Kidney (tissue), 14 donors: ENCODE data around the gene TFG. TPM values are rescaled to one million over a fixed set of nuclear protein-coding genes. Genes with fewer than 3 reads are reported as not detected.

Experiments
- DNase-seq, 5 donors: peaks; one replicate each; pipeline ENCODE4 v3.0.0-alpha.2; 2013 to 2020
- FAIRE-seq: peaks from 2 replicates; lab custom pipeline; 2012; peaks lifted over from hg19 to GRCh38; lab: Jason Lieb, UNC
- H3K27ac ChIP-seq, 2 donors: one replicate each; pipeline ENCODE4 v1.7.0; 2013; ENCODE audit warnings: low read depth in 2 of 2, low read length in 2 of 2, inconsistent platforms in 1 of 2
- H3K27me3 ChIP-seq: one replicate; pipeline ENCODE4 v1.7.1; 2013; ENCODE audit warnings: low read length, inconsistent platforms; ENCODE audit not compliant: control insufficient read depth, insufficient read depth
- H3K36me3 ChIP-seq, 3 donors: one replicate each; pipeline versions ENCODE4 v1.7.0 to v1.7.1; 2013; ENCODE audit warnings: low read length in 3 of 3, control low read depth in 1 of 3, inconsistent platforms in 1 of 3; ENCODE audit not compliant: insufficient read depth in 3 of 3, control insufficient read depth in 2 of 3
- H3K4me1 ChIP-seq, 3 donors: one replicate each; pipeline versions ENCODE4 v1.7.0 to v1.7.1; 2013; ENCODE audit warnings: low read length in 3 of 3, inconsistent platforms in 1 of 3, low read depth in 1 of 3; ENCODE audit not compliant: control insufficient read depth in 2 of 3, insufficient read depth in 2 of 3
- H3K4me3 ChIP-seq, 3 donors: one replicate each; pipeline versions ENCODE4 v1.7.0 to v1.8.1; 2013; ENCODE audit warnings: low read length in 3 of 3, control low read depth in 1 of 3, inconsistent platforms in 1 of 3
- H3K9ac ChIP-seq, 3 donors: one replicate each; pipeline versions ENCODE4 v1.7.0 to v1.7.1; 2013; ENCODE audit warnings: low read length in 3 of 3, control low read depth in 1 of 3, inconsistent platforms in 1 of 3
- H3K9me3 ChIP-seq, 3 donors: one replicate each; pipeline versions ENCODE4 v1.7.0 to v1.7.1; 2013; ENCODE audit warnings: low read length in 3 of 3, control low read depth in 1 of 3, inconsistent platforms in 1 of 3; ENCODE audit not compliant: control insufficient read depth in 2 of 3, insufficient read depth in 1 of 3
- intact Hi-C: fragments of 100-400 bp; cut with DNase I; formaldehyde crosslinking; loops from one replicate; pipeline ENCODE4 v1.11.1; 2022
- polyA plus RNA-seq: library from polyadenylated mRNA; stranded (reverse); fragments of 350-450 nt; fragmentation: Illumina TruSeq; extraction: RNeasy Lipid Tissue Mini Kit (QIAGEN cat#74804); gene quantifications from one replicate; pipeline ENCODE4 v1.2.3, GENCODE V29; 2014; ENCODE audit warnings: low read depth, low replicate concordance; ENCODE audit not compliant: insufficient read depth
- total RNA-seq: library from RNA; stranded (reverse); fragmentation: NEBNext Ultra II Directional; extraction: Animal tissue kit (Norgen Biotek cat#: 25700); gene quantifications from one replicate; pipeline ENCODE4 v1.2.1, GENCODE V29; 2021
- TF ChIP-seq, protein P1 (sequence below): IDR thresholded peaks from 3 replicates; pipeline ENCODE4 v1.5.1; 2012; ENCODE audit warnings: mild to moderate bottlenecking, moderate library complexity, borderline replicate concordance; ENCODE audit not compliant: insufficient read depth; ENCODE audit errors: extremely low read depth
- donor health status: control.
- donor health status: control.
- donor health status: control.
- donor health status: control.
- donor health status: control.
- donor health status: DM: yes; HTN: yes; CAD: no.
- donor health status: Normal renal cell carcinoma (clear cell type).

Gene TFG
- total and polyA plus RNA-seq, 2 donors from 2014 or later: 84.8 to 86.2 TPM

DNA sequence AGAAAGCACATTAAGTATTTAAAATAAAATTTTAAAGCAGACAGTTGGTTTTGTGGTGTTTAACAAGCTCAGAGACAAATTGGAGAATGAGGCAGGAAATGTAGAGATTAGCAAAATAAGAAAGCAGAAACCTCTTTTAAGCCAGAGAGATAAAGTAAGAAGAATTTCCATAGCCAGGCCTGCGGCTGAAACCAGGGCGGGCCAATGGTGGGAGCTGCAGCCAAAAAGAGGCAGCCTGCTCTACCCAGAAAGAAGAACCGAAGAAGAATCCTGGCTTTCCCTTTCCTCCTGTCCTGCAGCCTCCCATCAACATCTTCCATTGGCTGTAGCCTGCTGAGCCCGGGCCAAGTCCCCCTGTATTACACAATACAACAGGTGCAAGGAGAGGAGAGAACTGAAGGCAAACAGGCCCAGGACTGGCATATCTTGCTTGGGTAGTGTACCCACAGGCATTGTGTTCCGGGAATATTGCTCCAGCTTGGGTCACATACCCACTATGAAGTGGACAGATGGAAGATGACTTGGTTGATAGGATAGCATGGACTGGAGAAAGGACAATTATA is 11.5 kb upstream of the TFG start:
- intact Hi-C loops: no loop called here
- H3K4me1 ChIP-seq: no peaks in the 10 kb centered on the region
- H3K27ac ChIP-seq: no peak overlapping the region
- H3K36me3 ChIP-seq: no peaks in the 10 kb centered on the region
- H3K9me3 ChIP-seq: no peaks in the 10 kb centered on the region
- TF ChIP-seq, protein P1, sequence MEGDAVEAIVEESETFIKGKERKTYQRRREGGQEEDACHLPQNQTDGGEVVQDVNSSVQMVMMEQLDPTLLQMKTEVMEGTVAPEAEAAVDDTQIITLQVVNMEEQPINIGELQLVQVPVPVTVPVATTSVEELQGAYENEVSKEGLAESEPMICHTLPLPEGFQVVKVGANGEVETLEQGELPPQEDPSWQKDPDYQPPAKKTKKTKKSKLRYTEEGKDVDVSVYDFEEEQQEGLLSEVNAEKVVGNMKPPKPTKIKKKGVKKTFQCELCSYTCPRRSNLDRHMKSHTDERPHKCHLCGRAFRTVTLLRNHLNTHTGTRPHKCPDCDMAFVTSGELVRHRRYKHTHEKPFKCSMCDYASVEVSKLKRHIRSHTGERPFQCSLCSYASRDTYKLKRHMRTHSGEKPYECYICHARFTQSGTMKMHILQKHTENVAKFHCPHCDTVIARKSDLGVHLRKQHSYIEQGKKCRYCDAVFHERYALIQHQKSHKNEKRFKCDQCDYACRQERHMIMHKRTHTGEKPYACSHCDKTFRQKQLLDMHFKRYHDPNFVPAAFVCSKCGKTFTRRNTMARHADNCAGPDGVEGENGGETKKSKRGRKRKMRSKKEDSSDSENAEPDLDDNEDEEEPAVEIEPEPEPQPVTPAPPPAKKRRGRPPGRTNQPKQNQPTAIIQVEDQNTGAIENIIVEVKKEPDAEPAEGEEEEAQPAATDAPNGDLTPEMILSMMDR: no peak
- no peaks in the 10 kb centered on the region for H3K27me3 ChIP-seq
- H3K4me3 ChIP-seq: no peak overlapping the region
- H3K9ac ChIP-seq: no peak overlapping the region
- DNase-seq (no peak), FAIRE-seq (no peak)

DNA sequence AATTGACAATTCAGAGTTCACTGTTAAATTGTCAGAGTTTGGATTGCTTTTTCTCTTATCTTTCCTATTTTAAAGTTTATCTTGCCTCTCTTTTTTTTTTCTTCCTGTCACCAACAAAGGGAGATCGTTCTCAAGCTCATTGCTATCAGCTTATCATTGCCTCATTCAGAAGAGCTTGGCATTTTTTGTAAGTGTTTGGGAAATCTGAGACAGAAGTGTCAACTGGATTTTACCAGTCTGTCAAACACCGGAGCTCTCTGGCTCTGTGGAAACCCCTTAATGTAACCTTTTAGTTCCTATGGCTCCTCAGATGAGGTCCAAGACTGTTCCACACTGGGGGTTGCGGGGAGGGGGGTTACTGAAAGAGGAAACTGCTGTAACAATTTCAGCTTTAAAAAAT is 10.6 kb upstream of the TFG start:
- Histone ChIP-seq H3K4me1 (no peaks in the 10 kb centered on the region), H3K36me3 (no peaks in the 10 kb centered on the region), H3K4me3 (no peak overlapping the region), H3K9ac (no peak overlapping the region), H3K27ac (no peak overlapping the region), H3K27me3 (no peaks in the 10 kb centered on the region), H3K9me3 (no peaks in the 10 kb centered on the region)
- FAIRE-seq: no peak
- TF ChIP-seq, protein P1: no peak
- intact Hi-C loops: no loop called here
- DNase-seq: no peak

DNA sequence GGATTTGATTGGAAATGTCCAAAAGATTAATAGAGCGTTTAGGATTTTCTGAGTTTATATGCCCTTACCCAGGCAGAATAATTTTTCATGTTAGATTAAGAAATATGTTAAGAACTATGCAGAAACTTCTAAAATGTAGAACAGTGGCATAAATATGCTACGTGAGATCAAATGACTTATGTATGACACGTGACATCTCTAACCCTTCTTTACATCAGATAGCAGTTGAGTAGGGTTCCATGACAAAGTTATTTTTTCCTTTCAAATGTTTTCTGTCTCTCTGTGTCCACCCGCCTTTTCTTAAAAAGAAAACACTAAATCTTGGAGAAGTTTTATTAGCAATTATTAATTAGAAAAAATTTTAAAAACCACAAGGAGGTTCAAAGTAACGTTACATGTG is 8.6 kb upstream of the TFG start:
- Histone ChIP-seq H3K4me1 (no peaks in the 10 kb centered on the region), H3K27me3 (no peaks in the 10 kb centered on the region), H3K4me3 (no peak overlapping the region), H3K9me3 (no peaks in the 10 kb centered on the region), H3K36me3 (no peaks in the 10 kb centered on the region), H3K27ac (no peak overlapping the region), H3K9ac (no peak overlapping the region)
- TF ChIP-seq, protein P1: no peak
- intact Hi-C loops: no loop called here
- FAIRE-seq (no peak), DNase-seq (no peak)
